AG09319 (cell line): ENCODE measurements around the gene IDNK.

Experiments
- DNase-seq: peaks from one replicate; pipeline ENCODE4 v3.0.0-alpha.2; 2010; ENCODE audit warnings: low read depth; ENCODE audit errors: extremely low read depth
- CTCF ChIP-seq: IDR thresholded peaks from 2 replicates; pipeline ENCODE4 v1.5.1; 2011; ENCODE audit warnings: low read depth, mild to moderate bottlenecking, inconsistent platforms, low read length, moderate library complexity

Gene IDNK

GRCh38 chr9:83622433-83622938 lies 457 bp upstream of the IDNK start:
- TF ChIP-seq CTCF: no peak
- no peak for DNase-seq

GRCh38 chr9:83623679-83624076 lies 735 bp downstream of the IDNK start:
- DNase-seq: no peak
- no peak for TF ChIP-seq CTCF

- no peak for TF ChIP-seq CTCF
- no peak for DNase-seq
Measured at GRCh38 chr9:83625178-83625577, 2.2 kb downstream of the IDNK start.

- DNase-seq: no peak
- no peak for TF ChIP-seq CTCF
Measured at GRCh38 chr9:83628540-83628939, 5.6 kb downstream of the IDNK start.

- TF ChIP-seq CTCF: no peak
- no peak for DNase-seq
Measured at GRCh38 chr9:83629433-83630104, 6.6 kb downstream of the IDNK start.

GRCh38 chr9:83630938-83631457 lies 8.1 kb downstream of the IDNK start:
- no peak for DNase-seq

More at GRCh38 chr9:83630938-83631457, 8.1 kb downstream of the IDNK start:
- no peak for TF ChIP-seq CTCF
